ENCODE data around the gene RELN.
"Not testable (repeated sequence)": the region's sequence is repeated elsewhere in the genome, so short reads cannot be mapped to it uniquely, and the experiment has no call there.

The RELN gene

GRCh38 chr7:103944230-103944900 lies 45.1 kb downstream of the RELN start:
- no peak for DNase-seq (ENCODE audit: low read depth in 2 of 2)

GRCh38 chr7:103941976-103942375 lies 47.5 kb downstream of the RELN start:
- DNase-seq (ENCODE audit: low read depth in 2 of 2) = no peak

- DNase-seq (ENCODE audit: low read depth in 2 of 2) = no peak
These were observed 48.8 kb downstream of the RELN start for GRCh38 chr7:103940382-103941268.

GRCh38 chr7:103937680-103938079 lies 51.8 kb downstream of the RELN start:
- no peak for DNase-seq (ENCODE audit: low read depth in 2 of 2)

- DNase-seq (ENCODE audit: low read depth in 2 of 2) = no peak
These were observed 52.9 kb downstream of the RELN start for GRCh38 chr7:103936558-103936957.

GRCh38 chr7:103934508-103934907 lies 55.0 kb downstream of the RELN start:
- no peak for DNase-seq (ENCODE audit: low read depth in 2 of 2)

GRCh38 chr7:103932389-103932788 lies 57.1 kb downstream of the RELN start:
- DNase-seq (ENCODE audit: low read depth in 2 of 2) = no peak

- no peak for DNase-seq (ENCODE audit: low read depth in 2 of 2)
These were observed 59.6 kb downstream of the RELN start for GRCh38 chr7:103929901-103930311.

- no peak for DNase-seq (ENCODE audit: low read depth in 2 of 2)
These were observed 60.9 kb downstream of the RELN start for GRCh38 chr7:103928581-103928980.

- DNase-seq (ENCODE audit: low read depth in 2 of 2) = no peak
These were observed 65.3 kb downstream of the RELN start for GRCh38 chr7:103924184-103924583.

- DNase-seq (ENCODE audit: low read depth in 2 of 2) = no peak
These were observed 67.1 kb downstream of the RELN start for GRCh38 chr7:103922407-103922806.

- DNase-seq (ENCODE audit: low read depth in 2 of 2) = no peak
These were observed 67.8 kb downstream of the RELN start for GRCh38 chr7:103921692-103922091.

- DNase-seq (ENCODE audit: low read depth in 2 of 2) = no peak
These were observed 70.1 kb downstream of the RELN start for GRCh38 chr7:103919272-103919868.

GRCh38 chr7:103918631-103919271 lies 70.7 kb downstream of the RELN start:
- DNase-seq (ENCODE audit: low read depth in 2 of 2) = no peak

- DNase-seq (ENCODE audit: low read depth in 2 of 2) = no peak
These were observed 73.6 kb downstream of the RELN start for GRCh38 chr7:103915680-103916357.

- DNase-seq (ENCODE audit: low read depth in 2 of 2) = no peak
These were observed 75.1 kb downstream of the RELN start for GRCh38 chr7:103914147-103914899.

- no peak for DNase-seq (ENCODE audit: low read depth in 2 of 2)
These were observed 76.4 kb downstream of the RELN start for GRCh38 chr7:103912891-103913605.

- DNase-seq (ENCODE audit: low read depth in 2 of 2) = not testable (repeated sequence)
These were observed 78.4 kb downstream of the RELN start for GRCh38 chr7:103911015-103911414.

GRCh38 chr7:103905997-103906396 lies 83.5 kb downstream of the RELN start:
- DNase-seq (ENCODE audit: low read depth in 2 of 2) = no peak

- no peak for DNase-seq (ENCODE audit: low read depth in 2 of 2)
These were observed 86.5 kb downstream of the RELN start for GRCh38 chr7:103902917-103903316.

Data from activated CD8-positive, alpha-beta memory T cell treated with anti-CD3 and anti-CD28 coated beads for 4 hours (primary cell).